ENCODE data around the gene SNX8. TPM values are rescaled to one million over a fixed set of nuclear protein-coding genes. Genes with fewer than 3 reads are reported as not detected.

The SNX8 gene
- total and polyA plus RNA-seq, 5 experiments from 2014 or later, result 3.4 to 10.9 (median 7.6) TPM

GRCh38 chr7:2245883-2246675, 68.2 kb downstream of the SNX8 start:
- Mint-ChIP-seq H3K4me1 (peaks cover 15 to 60% (median 35%) of the 10 kb centered on the region in 4 donors), H3K27ac (peak overlapping the region in 6 of 10 donors; percentile 32 to 80 (median 54))

DNA sequence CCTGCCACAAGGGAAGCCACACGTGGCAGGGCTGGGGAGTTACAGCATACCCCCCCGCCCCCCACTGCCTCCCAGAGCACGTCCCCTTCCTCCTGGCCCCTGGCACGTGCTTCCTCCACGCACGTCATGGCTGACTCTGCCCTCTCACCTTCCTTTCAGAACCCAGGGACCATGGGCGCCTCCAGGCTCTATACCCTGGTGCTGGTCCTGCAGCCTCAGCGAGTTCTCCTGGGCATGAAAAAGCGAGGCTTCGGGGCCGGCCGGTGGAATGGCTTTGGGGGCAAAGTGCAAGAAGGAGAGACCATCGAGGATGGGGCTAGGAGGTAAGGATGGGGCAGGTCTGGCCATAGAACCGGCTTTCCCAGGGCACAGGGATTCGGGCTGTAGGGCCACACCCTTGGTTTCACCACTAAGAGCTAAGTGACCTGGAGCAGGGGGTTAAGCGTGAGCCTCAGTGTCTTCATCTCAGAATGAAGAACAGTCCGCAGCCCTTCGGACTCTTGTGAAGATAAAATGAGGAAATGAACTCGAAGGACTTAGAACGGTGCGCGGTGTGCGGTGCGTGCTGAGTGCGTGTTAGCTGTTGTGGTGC, 69.7 kb downstream of the SNX8 start:
- POLR2A ChIA-PET, result no interaction called here
- no peak for DNase-seq
- Mint-ChIP-seq H3K36me3 (peaks cover 0 to 6% (median 0%) of the 10 kb centered on the region in 3 donors), H3K9me3 (no peaks in the 10 kb centered on the region), H3K27me3 (no peaks in the 10 kb centered on the region), H3K4me3 (peak overlapping the region in 2 of 10 donors; percentile 24 to 29), H3K4me1 (peaks cover 15 to 66% (median 40%) of the 10 kb centered on the region in 4 donors), H3K27ac (peak overlapping the region in 1 of 10 donors; percentile 62)
- ATAC-seq, result no peak

More at GRCh38 chr7:2245883-2246675, 68.2 kb downstream of the SNX8 start:
- Mint-ChIP-seq H3K27me3 (no peaks in the 10 kb centered on the region), H3K4me3 (peak overlapping the region in 1 of 10 donors; percentile 32), H3K9me3 (no peaks in the 10 kb centered on the region), H3K36me3 (peaks cover 0 to 10% (median 3%) of the 10 kb centered on the region in 3 donors)
- POLR2A ChIA-PET, result interaction anchor here (0.6 to 1.1 kb wide), 2 partner anchors 85 to 306 kb away, joined by 3 read pairs; no protein-coding TSS in a partner anchor
- ATAC-seq (no peak), DNase-seq (no peak)

DNA sequence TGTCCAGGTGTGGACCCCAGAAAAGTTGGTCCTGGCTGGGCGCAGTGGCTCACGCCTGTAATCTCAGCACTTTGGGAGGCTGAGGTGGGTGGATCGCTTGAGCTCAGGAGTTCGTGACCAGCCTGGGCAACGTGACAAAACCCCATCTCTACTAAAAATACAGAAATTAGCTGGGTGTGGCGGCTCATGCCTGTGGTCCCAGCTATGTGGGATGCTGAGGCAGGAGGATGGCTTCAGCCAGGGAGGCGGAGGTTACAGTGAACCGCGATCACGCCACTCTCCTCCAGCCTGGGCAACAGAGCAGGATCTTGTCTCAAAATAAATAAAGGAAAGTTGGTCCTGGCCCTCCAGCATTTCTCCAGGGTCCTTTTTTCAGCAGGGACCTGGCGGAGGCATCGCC, 70.8 kb downstream of the SNX8 start:
- H3K27ac Mint-ChIP-seq, result peak overlapping the region in 2 of 10 donors; percentile 25 to 33

GRCh38 chr7:2242541-2243429, 71.5 kb downstream of the SNX8 start:
- peak overlapping the region; percentile 86 to 97 (median 90) for H3K4me3 Mint-ChIP-seq
- DNase-seq, result peak in 3 of 10 donors; percentile 23 to 38 (median 35)
- peaks cover 0 to 19% (median 0%) of the 10 kb centered on the region in 3 donors for H3K36me3 Mint-ChIP-seq
- peaks cover 10 to 59% (median 27%) of the 10 kb centered on the region in 4 donors for H3K4me1 Mint-ChIP-seq
- H3K27ac Mint-ChIP-seq, result peak overlapping the region; percentile 84 to 97 (median 92)
- no peaks in the 10 kb centered on the region for H3K9me3 Mint-ChIP-seq
- POLR2A ChIA-PET, result interaction anchor here (0.8 to 1.5 kb wide), 4 partner anchors 10 to 268 kb away, joined by 3 to 5 read pairs (median 4); partner anchors contain the start of gene MAD1L1
- ATAC-seq, result peak; percentile 54 to 64
- no peaks in the 10 kb centered on the region for H3K27me3 Mint-ChIP-seq

More for the DNA sequence above, 70.8 kb downstream of the SNX8 start:
- H3K27me3 Mint-ChIP-seq, result no peaks in the 10 kb centered on the region
- H3K36me3 Mint-ChIP-seq, result peaks cover 0 to 13% (median 0%) of the 10 kb centered on the region in 3 donors
- H3K4me3 Mint-ChIP-seq, result peak overlapping the region in 8 of 10 donors; percentile 1 to 92 (median 58)
- POLR2A ChIA-PET, result no interaction called here
- peaks cover 10 to 57% (median 33%) of the 10 kb centered on the region in 4 donors for H3K4me1 Mint-ChIP-seq
- DNase-seq, result no peak
- no peaks in the 10 kb centered on the region for H3K9me3 Mint-ChIP-seq
- no peak for ATAC-seq

GRCh38 chr7:2241580-2242540, 72.4 kb downstream of the SNX8 start, which contains the start of the genes MRM2 and NUDT1:
MRM2 (minus strand) TSS chr7:2242205; CDS start chr7:2242169, 36 bp downstream.
NUDT1 (plus strand) TSS chr7:2242226; CDS start chr7:2244575, 2,349 bp downstream.
- H3K9me3 Mint-ChIP-seq, result no peaks in the 10 kb centered on the region
- H3K4me1 Mint-ChIP-seq, result peaks cover 10 to 63% (median 29%) of the 10 kb centered on the region in 4 donors
- H3K27ac Mint-ChIP-seq, result peak within 1 kb of the TSS; percentile 84 to 97 (median 92)
- H3K36me3 Mint-ChIP-seq, result peaks cover 0 to 27% (median 0%) of the 10 kb centered on the region in 3 donors
- POLR2A ChIA-PET, result interaction anchor here (0.6 to 1.9 kb wide), 8 partner anchors 9 to 269 kb away, joined by 3 to 5 read pairs (median 4); partner anchors contain the start of gene MAD1L1
- H3K27me3 Mint-ChIP-seq, result no peaks in the 10 kb centered on the region
- H3K4me3 Mint-ChIP-seq, result peak within 1 kb of the TSS; percentile 86 to 97 (median 90)
- peak; percentile 69 to 87 for ATAC-seq
- peak; percentile 19 to 73 (median 58) for DNase-seq

GRCh38 chr7:2239242-2239641, 75.0 kb downstream of the SNX8 start:
- DNase-seq (no peak), ATAC-seq (no peak)
- H3K9me3 Mint-ChIP-seq, result no peaks in the 10 kb centered on the region
- H3K4me3 Mint-ChIP-seq, result peak overlapping the region in 3 of 10 donors; percentile 28 to 81 (median 48)
- peak overlapping the region in 1 of 10 donors; percentile 69 for H3K27ac Mint-ChIP-seq
- peaks cover 0 to 40% (median 3%) of the 10 kb centered on the region in 3 donors for H3K36me3 Mint-ChIP-seq
- peaks cover 7 to 53% (median 30%) of the 10 kb centered on the region in 4 donors for H3K4me1 Mint-ChIP-seq
- POLR2A ChIA-PET, result no interaction called here
- H3K27me3 Mint-ChIP-seq, result no peaks in the 10 kb centered on the region

DNA sequence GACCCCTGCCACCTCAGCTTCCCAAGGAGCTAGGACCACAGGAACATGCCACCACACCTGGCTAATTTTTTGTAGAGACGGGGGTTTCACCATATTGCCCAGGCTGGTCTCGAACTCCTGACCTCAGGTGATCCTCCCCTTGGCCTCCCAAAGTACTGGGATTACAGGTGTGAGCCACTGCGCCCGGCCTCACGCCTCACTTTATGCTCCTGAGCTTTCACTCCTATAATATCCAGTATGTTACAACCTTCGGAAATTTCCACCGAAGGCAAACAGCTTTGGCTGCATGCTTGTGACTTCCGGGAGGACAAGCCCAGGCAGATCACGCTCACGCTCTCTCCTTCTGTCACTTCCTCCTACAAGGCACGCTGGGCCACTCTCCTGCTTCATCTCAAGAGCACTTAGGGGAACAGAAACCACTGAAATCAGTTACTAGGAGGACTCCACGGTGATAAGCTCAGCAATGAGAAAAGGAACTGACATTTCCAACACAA, 77.1 kb downstream of the SNX8 start:
- Mint-ChIP-seq H3K27ac (peak overlapping the region in 4 of 10 donors; percentile 66 to 84 (median 78)), H3K4me3 (peak overlapping the region in 2 of 10 donors; percentile 28 to 54), H3K9me3 (no peaks in the 10 kb centered on the region), H3K27me3 (no peaks in the 10 kb centered on the region), H3K36me3 (peaks cover 0 to 41% (median 3%) of the 10 kb centered on the region in 3 donors), H3K4me1 (peaks cover 6 to 52% (median 29%) of the 10 kb centered on the region in 4 donors)
- DNase-seq (peak in 1 of 10 donors; percentile 36), ATAC-seq (no peak)
- POLR2A ChIA-PET, result no interaction called here

DNA sequence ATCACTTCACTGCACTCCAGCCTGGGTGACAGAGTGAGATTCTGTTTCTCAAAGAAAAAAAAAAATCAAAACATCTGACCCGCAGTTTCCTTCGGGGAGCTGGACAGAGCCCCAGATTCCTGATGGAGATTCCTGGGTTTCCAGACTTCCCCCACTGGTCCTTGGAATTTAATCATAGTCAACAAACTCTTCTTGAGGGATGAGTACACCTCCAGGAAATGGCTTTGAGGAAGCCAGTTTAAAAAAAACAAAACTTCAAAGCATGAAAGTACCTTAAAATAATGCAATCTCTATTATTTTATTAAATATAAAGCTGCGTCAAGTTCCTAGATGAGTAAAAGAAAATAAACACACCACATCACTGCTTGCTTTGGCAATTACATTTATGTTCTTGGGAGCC, 80.3 kb downstream of the SNX8 start:
- H3K4me3 Mint-ChIP-seq, result peak overlapping the region; percentile 36 to 92 (median 64)
- H3K36me3 Mint-ChIP-seq, result peaks cover 0 to 44% (median 3%) of the 10 kb centered on the region in 3 donors
- peaks cover 16 to 51% (median 44%) of the 10 kb centered on the region in 4 donors for H3K4me1 Mint-ChIP-seq
- DNase-seq (no peak), ATAC-seq (no peak)
- H3K27me3 Mint-ChIP-seq, result no peaks in the 10 kb centered on the region
- peak overlapping the region in 2 of 10 donors; percentile 8 to 16 for H3K27ac Mint-ChIP-seq
- no peaks in the 10 kb centered on the region for H3K9me3 Mint-ChIP-seq
- POLR2A ChIA-PET, result interaction anchor here (0.7 to 1.0 kb wide), 2 partner anchors 15 to 135 kb away, joined by 3 read pairs; no protein-coding TSS in a partner anchor

DNA sequence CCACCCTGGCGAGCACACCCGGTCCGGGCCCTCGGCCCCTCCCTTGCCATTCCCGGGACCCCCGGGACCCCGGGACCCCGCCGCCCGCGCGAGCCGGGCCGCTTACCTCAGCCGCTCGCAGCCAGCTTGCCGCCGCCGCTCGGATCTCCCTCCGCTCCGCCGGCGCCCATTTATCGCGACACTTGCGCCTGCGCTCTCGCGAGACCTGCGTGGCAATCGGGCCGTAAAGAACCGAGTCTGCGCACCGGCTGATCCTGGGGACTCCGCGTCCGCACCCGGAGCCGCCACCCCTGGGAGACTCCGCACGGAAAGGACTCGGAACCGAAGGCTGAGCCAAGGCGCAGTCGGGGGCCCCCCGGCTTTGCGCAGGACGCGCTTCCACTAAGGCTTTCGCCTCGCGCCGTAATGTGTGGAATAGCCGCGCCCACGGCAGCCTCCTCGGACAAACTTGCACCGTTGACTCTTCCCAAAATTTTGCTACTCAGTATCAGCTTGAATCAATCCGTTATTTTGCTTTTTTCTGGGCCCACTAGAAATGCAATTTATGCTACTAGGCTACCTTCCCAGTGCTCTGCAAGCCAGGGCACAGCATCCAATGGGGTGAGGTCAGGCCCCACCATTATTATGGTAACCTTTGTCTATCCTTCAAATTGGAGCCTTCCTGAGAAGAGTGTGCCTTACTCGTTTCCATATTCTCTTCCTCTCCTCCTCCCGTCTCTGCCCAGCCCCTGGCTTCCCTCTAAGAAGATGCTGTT, 81.3 kb downstream of the SNX8 start, which contains the start of gene MAD1L1:
Gene MAD1L1 (minus strand): TSS at position 180 of the 755 bp plus-strand sequence. CDS start 2,812 bp downstream, outside the sequence.
- peak; percentile 92 to 94 for ATAC-seq
- Mint-ChIP-seq H3K4me3 (peak within 1 kb of the TSS; percentile 85 to 96 (median 92)), H3K27ac (peak within 1 kb of the TSS; percentile 76 to 97 (median 92)), H3K4me1 (peaks cover 16 to 49% (median 44%) of the 10 kb centered on the region in 4 donors), H3K27me3 (no peaks in the 10 kb centered on the region), H3K36me3 (peaks cover 0 to 44% (median 3%) of the 10 kb centered on the region in 3 donors), H3K9me3 (no peaks in the 10 kb centered on the region)
- peak; percentile 82 to 93 (median 88) for DNase-seq
- POLR2A ChIA-PET, result interaction anchor here (1.4 to 1.6 kb wide), 3 partner anchors 9 to 122 kb away, joined by 3 to 7 read pairs (median 5); partner anchors contain the start of genes EIF3B, MRM2 and NUDT1

Data from naive thymus-derived CD8-positive, alpha-beta T cell (primary cell).